ENCODE results near the gene ACOT13. TPM values are rescaled to one million over a fixed set of nuclear protein-coding genes. Genes with fewer than 3 reads are reported as not detected.

The ACOT13 gene
- total and polyA plus RNA-seq, 2 of the 8 experiments (the other 6 are each of a cell fraction or from before 2014, with no cell fraction given): 27.6 to 40.6 TPM

GRCh38 chr6:24744911-24745310, 78.0 kb downstream of the ACOT13 start:
- no peaks in the 10 kb centered on the region for H3K23me2 ChIP-seq (ENCODE audit: low read depth, low read length)
- no peak overlapping the region for H4K91ac ChIP-seq (replicated peaks; ENCODE audit: insufficient read length, low read length)
- H3K79me1 ChIP-seq (ENCODE audit: low read depth, low read length): no peaks in the 10 kb centered on the region
- ChIA-PET POLR2A (ENCODE audit: partially characterized antibody) (interaction anchor here (0.8 to 1.6 kb wide), 3 partner anchors 15 to 31 kb away, joined by 4 to 8 read pairs (median 5); partner anchors contain the start of gene GMNN), CTCF (ENCODE audit: partially characterized antibody) (interaction anchor here (0.7 to 2.2 kb wide), 4 partner anchors 8 to 85 kb away, joined by 3 to 6 read pairs (median 4); no protein-coding TSS in a partner anchor)
- no peak overlapping the region for H3K14ac ChIP-seq (ENCODE audit: insufficient read length)
- no peak overlapping the region for H3K27ac ChIP-seq (ENCODE audit: low read depth, low read length)
- no peak overlapping the region for H3K4me3 ChIP-seq (ENCODE audit: extremely low read depth in 1 of 4, insufficient read depth in 2 of 4, low read depth in 3 of 4, low read length in 4 of 4)
- no peak overlapping the region for H2AK5ac ChIP-seq (ENCODE audit: low read depth, low read length)
- H4K8ac ChIP-seq (ENCODE audit: extremely low read depth, insufficient read depth, low read length): no peak overlapping the region
- H2BK20ac ChIP-seq (ENCODE audit: low read length): no peak overlapping the region
- no peak overlapping the region for H3K23ac ChIP-seq (ENCODE audit: insufficient read length)
- H2AFZ ChIP-seq (ENCODE audit: low read length): no peak overlapping the region
- DNase-seq (ENCODE audit: low read depth in 1 of 2, low spot score in 2 of 2): no peak
- no peak overlapping the region for H3K18ac ChIP-seq (ENCODE audit: extremely low read depth, low read length)
- H4K20me1 ChIP-seq (replicated peaks in 1 of 2; ENCODE audit: control insufficient read depth in 1 of 2, insufficient read depth in 2 of 2, low read length in 2 of 2): no peaks in the 10 kb centered on the region
- WGBS, 2 experiments (ENCODE audit: extremely low coverage in 1 of 2, insufficient coverage in 1 of 2, insufficient read length in 1 of 2, insufficient replicate concordance in 2 of 2, low coverage in 1 of 2, low lambda C conversion rate in 2 of 2, missing lambda C conversion rate in 1 of 2): 87% methylated on average over 5 of the region's 5 CpGs; no CpG with 5 or more reads in 1 of the 2 experiments
- no peak overlapping the region for H2BK5ac ChIP-seq (ENCODE audit: low read depth, low read length)
- no peaks in the 10 kb centered on the region for H3K4me1 ChIP-seq (replicated peaks in 1 of 4; ENCODE audit: control insufficient read depth in 3 of 4, insufficient read depth in 4 of 4, low read length in 3 of 4)
- H3K4me2 ChIP-seq (ENCODE audit: insufficient read depth in 1 of 2, low read depth in 2 of 2, low read length in 2 of 2): no peak overlapping the region
- no peak overlapping the region for H4K5ac ChIP-seq (ENCODE audit: insufficient read length, low read depth, low read length)
- H2BK15ac ChIP-seq (ENCODE audit: low read length): no peak overlapping the region
- no peaks in the 10 kb centered on the region for H3K27me3 ChIP-seq (replicated peaks in 1 of 4; ENCODE audit: control insufficient read depth in 3 of 4, extremely low read depth in 1 of 4, insufficient read depth in 3 of 4, low read length in 3 of 4)
- no peak overlapping the region for H2BK120ac ChIP-seq (replicated peaks; ENCODE audit: low read depth, low read length)
- no peaks in the 10 kb centered on the region for H3K79me2 ChIP-seq (ENCODE audit: control insufficient read depth in 1 of 2, insufficient read depth in 2 of 2, low read length in 2 of 2)
- H3K36me3 ChIP-seq (ENCODE audit: control insufficient read depth in 2 of 4, insufficient read depth in 4 of 4, low read length in 3 of 4): no peaks in the 10 kb centered on the region
- no peak overlapping the region for H3K9ac ChIP-seq (replicated peaks in 1 of 4; ENCODE audit: extremely low read depth in 1 of 4, low read depth in 3 of 4, low read length in 3 of 4)
- FAIRE-seq: no peak
- H3K56ac ChIP-seq (replicated peaks; ENCODE audit: insufficient read length, low read depth, low read length): no peak overlapping the region
- H2BK12ac ChIP-seq (ENCODE audit: low read depth, low read length): no peak overlapping the region
- H3K9me3 ChIP-seq (ENCODE audit: insufficient read depth in 2 of 2, low read depth in 1 of 2, low read length in 1 of 2): no peaks in the 10 kb centered on the region
- H3K4ac ChIP-seq (replicated peaks; ENCODE audit: insufficient read length, low read depth, low read length): no peak overlapping the region
- TF ChIP-seq SRF (IDR thresholded peaks at IDR 0.05; ENCODE audit: low read depth, low read length): no peak
- no peak for TF ChIP-seq SP2 (IDR thresholded peaks at IDR 0.05; ENCODE audit: low read length)
- no peak for TF ChIP-seq KDM1A (IDR thresholded peaks at IDR 0.05; ENCODE audit: borderline replicate concordance, low read length)
- no peak for TF ChIP-seq ATF3 (IDR thresholded peaks at IDR 0.05; ENCODE audit: insufficient read depth, low read depth, low read length)
